Stimulated activated naive B cell treated with anti-CD40 and anti-IgM and Interleukin-4, amounts not matched to agents 10 μg/mL and 1 μg/mL and 100 μg/mL, for 72 hours (primary cell): Measurements from ENCODE around the gene ARHGEF7.

Experiments used
- ATAC-seq, 2 donors: fragments of 150-1000 bp; cut with Tn5 transposase; replicated peaks; 2 replicates each; pipeline ENCODE4 v1.10.0; 2021; ENCODE audit warnings: moderate library complexity in 1 of 2
- DNase-seq: peaks from one replicate; pipeline ENCODE4 v3.0.0; 2021
- H3K27ac Mint-ChIP-seq: one replicate; pipeline ENCODE4 v1.8.0; 2022; ENCODE audit warnings: mild to moderate bottlenecking, mixed read lengths
- H3K27me3 Mint-ChIP-seq, 2 donors: one replicate each; pipeline ENCODE4 v1.8.0; 2022; ENCODE audit warnings: mixed read lengths in 2 of 2
- H3K36me3 Mint-ChIP-seq, 2 donors: one replicate each; pipeline ENCODE4 v1.8.0; 2022; ENCODE audit warnings: mixed read lengths in 2 of 2, mild to moderate bottlenecking in 1 of 2
- H3K4me1 Mint-ChIP-seq, 2 donors: one replicate each; pipeline ENCODE4 v1.8.0; 2022; ENCODE audit warnings: mixed read lengths in 2 of 2, mild to moderate bottlenecking in 1 of 2
- H3K4me3 Mint-ChIP-seq, 2 donors: one replicate each; pipeline ENCODE4 v1.8.0; 2022; ENCODE audit warnings: mild to moderate bottlenecking in 2 of 2, mixed read lengths in 2 of 2, moderate library complexity in 1 of 2
- H3K9me3 Mint-ChIP-seq, 2 donors: one replicate each; pipeline ENCODE4 v1.8.0; 2022; ENCODE audit warnings: mixed read lengths in 2 of 2, mild to moderate bottlenecking in 1 of 2

The ARHGEF7 gene

GRCh38 chr13:111345682-111346081 lies 230.6 kb downstream of the ARHGEF7 start:
- no peak for DNase-seq
- no peak for ATAC-seq
- Mint-ChIP-seq H3K27me3 (no peaks in the 10 kb centered on the region), H3K4me1 (peaks cover 0 to 5% of the 10 kb centered on the region in 2 donors), H3K4me3 (no peak overlapping the region), H3K9me3 (peaks cover 0 to 3% of the 10 kb centered on the region in 2 donors), H3K27ac (no peak overlapping the region), H3K36me3 (peaks cover 15 to 36% of the 10 kb centered on the region in 2 donors)

GRCh38 chr13:111346101-111346680 lies 231.1 kb downstream of the ARHGEF7 start:
- no peak overlapping the region for H3K4me3 Mint-ChIP-seq
- peaks cover 0 to 5% of the 10 kb centered on the region in 2 donors for H3K4me1 Mint-ChIP-seq
- DNase-seq, result no peak
- H3K27ac Mint-ChIP-seq, result no peak overlapping the region
- no peak for ATAC-seq
- H3K27me3 Mint-ChIP-seq, result no peaks in the 10 kb centered on the region
- H3K9me3 Mint-ChIP-seq, result peaks cover 0 to 3% of the 10 kb centered on the region in 2 donors
- H3K36me3 Mint-ChIP-seq, result peaks cover 15 to 36% of the 10 kb centered on the region in 2 donors

- peaks cover 0 to 5% of the 10 kb centered on the region in 2 donors for H3K4me1 Mint-ChIP-seq
- no peak overlapping the region for H3K27ac Mint-ChIP-seq
- no peak overlapping the region for H3K4me3 Mint-ChIP-seq
- no peaks in the 10 kb centered on the region for H3K27me3 Mint-ChIP-seq
- H3K9me3 Mint-ChIP-seq, result peaks cover 7% of the 10 kb centered on the region in 2 donors
- peaks cover 18 to 36% of the 10 kb centered on the region in 2 donors for H3K36me3 Mint-ChIP-seq
- no peak for DNase-seq
- no peak for ATAC-seq
Measured at GRCh38 chr13:111347438-111347837, 232.3 kb downstream of the ARHGEF7 start.

GRCh38 chr13:111353508-111353907 lies 238.4 kb downstream of the ARHGEF7 start:
- no peak overlapping the region for H3K27ac Mint-ChIP-seq
- no peaks in the 10 kb centered on the region for H3K27me3 Mint-ChIP-seq
- H3K4me1 Mint-ChIP-seq, result no peaks in the 10 kb centered on the region
- no peak for ATAC-seq
- H3K36me3 Mint-ChIP-seq, result peaks cover under 1 to 7% of the 10 kb centered on the region in 2 donors
- peaks cover 4 to 7% of the 10 kb centered on the region in 2 donors for H3K9me3 Mint-ChIP-seq
- no peak for DNase-seq
- H3K4me3 Mint-ChIP-seq, result no peak overlapping the region

GRCh38 chr13:111354789-111355188 lies 239.7 kb downstream of the ARHGEF7 start:
- no peak for DNase-seq
- H3K9me3 Mint-ChIP-seq, result peaks cover 4 to 7% of the 10 kb centered on the region in 2 donors
- H3K36me3 Mint-ChIP-seq, result peaks cover 0 to 3% of the 10 kb centered on the region in 2 donors
- H3K27me3 Mint-ChIP-seq, result no peaks in the 10 kb centered on the region
- H3K4me3 Mint-ChIP-seq, result no peak overlapping the region
- no peak overlapping the region for H3K27ac Mint-ChIP-seq
- H3K4me1 Mint-ChIP-seq, result no peaks in the 10 kb centered on the region
- no peak for ATAC-seq
